HepG2 (cell line): ENCODE data around the gene TEDC1. TPM values are rescaled to one million over a fixed set of nuclear protein-coding genes. Genes with fewer than 3 reads are reported as not detected.

Experiments used
- HDAC2 ChIP-seq: sonication (generic); formaldehyde crosslinking; IDR thresholded peaks from 2 replicates; pipeline ENCODE4 v1.4.0; 2020; ENCODE audit warnings: missing genetic modification reagents
- HNRNPLL ChIP-seq: fragments of 200-400 bp; formaldehyde crosslinking; IDR thresholded peaks from 2 replicates; pipeline ENCODE4 v1.6.1; 2017; ENCODE audit warnings: mild to moderate bottlenecking, low read depth, low read length; ENCODE audit not compliant: poor library complexity, severe bottlenecking
- HOXA9 ChIP-seq: sonication (generic); formaldehyde crosslinking; IDR thresholded peaks from 2 replicates; pipeline ENCODE4 v1.8.1; 2022; ENCODE audit warnings: missing genetic modification reagents, mild to moderate bottlenecking, moderate library complexity, borderline replicate concordance
- IKZF4 ChIP-seq: sonication (generic); formaldehyde crosslinking; IDR thresholded peaks from 2 replicates; pipeline ENCODE4 v1.5.1; 2020; ENCODE audit warnings: borderline replicate concordance, mild to moderate bottlenecking, low read depth, missing genetic modification reagents; ENCODE audit errors: not compliant biosample characterization
- KAT2B ChIP-seq: fragments of 150-350 bp; IDR thresholded peaks from 2 replicates; pipeline ENCODE4 v1.6.1; 2014; ENCODE audit warnings: low read depth, low read length, borderline replicate concordance
- MXI1 ChIP-seq: IDR thresholded peaks from 3 replicates; pipeline ENCODE4 v1.6.1; 2012; ENCODE audit warnings: low read depth, low read length, inconsistent platforms, borderline replicate concordance
- NFRKB ChIP-seq: fragments of 450-650 bp; IDR thresholded peaks from 2 replicates; pipeline ENCODE4 v1.6.1; 2017
- POGZ ChIP-seq: sonication (generic); formaldehyde crosslinking; IDR thresholded peaks from 2 replicates; pipeline ENCODE4 v1.4.0; 2020; ENCODE audit warnings: mild to moderate bottlenecking, missing genetic modification reagents
- REL ChIP-seq: sonication (generic); formaldehyde crosslinking; conservative IDR thresholded peaks from 2 replicates; pipeline ENCODE4 v1.8.0; 2022; ENCODE audit warnings: mild to moderate bottlenecking, missing genetic modification reagents, moderate library complexity
- RXRB ChIP-seq: IDR thresholded peaks from 2 replicates; pipeline ENCODE4 v1.6.1; 2016; ENCODE audit warnings: borderline replicate concordance, missing genetic modification reagents, missing compliant biosample characterization
- SNAI1 ChIP-seq: sonication (generic); formaldehyde crosslinking; IDR thresholded peaks from 2 replicates; pipeline ENCODE4 v1.5.0; 2020; ENCODE audit warnings: mild to moderate bottlenecking, missing genetic modification reagents, borderline replicate concordance
- TBL1XR1 ChIP-seq: fragments of 150-350 bp; IDR thresholded peaks from 2 replicates; pipeline ENCODE4 v1.6.1; 2014; ENCODE audit warnings: borderline replicate concordance, low read length; ENCODE audit not compliant: partially characterized antibody
- XRCC5 ChIP-seq: fragments of 200-400 bp; formaldehyde crosslinking; optimal IDR thresholded peaks from 2 replicates; pipeline ENCODE3; 2017; ENCODE audit warnings: mild to moderate bottlenecking, low read length
- YY1 ChIP-seq: IDR thresholded peaks from 2 replicates; pipeline ENCODE4 v1.6.1; 2011; ENCODE audit warnings: low read length, low read depth, moderate library complexity, mild to moderate bottlenecking; ENCODE audit not compliant: insufficient read depth, insufficient replicate concordance
- ZBTB7A ChIP-seq: sonication (generic); formaldehyde crosslinking; IDR thresholded peaks from 2 replicates; pipeline ENCODE4 v1.8.0; 2022; ENCODE audit warnings: mild to moderate bottlenecking, missing genetic modification reagents
- ZNF138 ChIP-seq: sonication (generic); formaldehyde crosslinking; IDR thresholded peaks from 2 replicates; pipeline ENCODE4 v1.5.0; 2020; ENCODE audit warnings: mild to moderate bottlenecking, low read depth, missing genetic modification reagents
- ZNF230 ChIP-seq: sonication (generic); formaldehyde crosslinking; IDR thresholded peaks from 2 replicates; pipeline ENCODE4 v1.4.0; 2020; ENCODE audit warnings: mild to moderate bottlenecking, missing genetic modification reagents
- ZNF670 ChIP-seq: sonication (generic); formaldehyde crosslinking; IDR thresholded peaks from 2 replicates; pipeline ENCODE4 v1.8.0; 2022; ENCODE audit warnings: mild to moderate bottlenecking, missing genetic modification reagents, borderline replicate concordance
- ZNF672 ChIP-seq: sonication (generic); formaldehyde crosslinking; IDR thresholded peaks from 2 replicates; pipeline ENCODE4 v1.8.1; 2022; ENCODE audit warnings: missing genetic modification reagents
- ZNF891 ChIP-seq: sonication (generic); formaldehyde crosslinking; IDR thresholded peaks from 2 replicates; pipeline ENCODE4 v1.5.0; 2020; ENCODE audit warnings: mild to moderate bottlenecking, missing genetic modification reagents
- ZSCAN9 ChIP-seq: IDR thresholded peaks from 2 replicates; pipeline ENCODE4 v1.6.1; 2016; ENCODE audit warnings: borderline replicate concordance
- polyA plus RNA-seq, 8 experiments: library from polyadenylated mRNA; depleted of rRNA in 3 of 8; stranded (reverse) in 7 of 8; unstranded in 1 of 8; fragments of >200 nt; fragmentation: Illumina TruSeq in 4 of 8; extraction: Trizol in 4 of 8; gene quantifications; 2 replicates each; pipeline versions ENCODE4 v1.2.1 to v1.2.3, GENCODE V29; 2011 to 2016; ENCODE audit warnings: low read depth in 4 of 8, missing spikeins in 1 of 8, mixed read lengths in 1 of 8; ENCODE audit not compliant: insufficient read depth in 1 of 8
- total RNA-seq, 5 experiments: library from RNA; depleted of rRNA; stranded (reverse); fragments of >200 nt; fragmentation: Illumina TruSeq; extraction: Trizol; gene quantifications; 2 replicates each; pipeline ENCODE4 v1.2.3, GENCODE V29; 2016; ENCODE audit warnings: low read depth in 1 of 5
- TF ChIP-seq, protein P1 (sequence below): sonication (generic); formaldehyde crosslinking; IDR thresholded peaks from 2 replicates; pipeline ENCODE4 v1.5.0; 2020; ENCODE audit warnings: mild to moderate bottlenecking, missing genetic modification reagents
- TF ChIP-seq, protein P2 (sequence below): sonication (generic); formaldehyde crosslinking; IDR thresholded peaks from 2 replicates; pipeline ENCODE4 v1.4.0; 2020; ENCODE audit warnings: mild to moderate bottlenecking, missing genetic modification reagents
- TF ChIP-seq, protein P3 (sequence below): sonication (generic); formaldehyde crosslinking; IDR thresholded peaks from 2 replicates; pipeline ENCODE4 v1.4.0; 2020; ENCODE audit warnings: missing genetic modification reagents, borderline replicate concordance

The TEDC1 gene
- total and polyA plus RNA-seq, 2 of the 13 experiments (the other 11 are each of a cell fraction or from before 2014, with no cell fraction given), result 5.7 to 27.4 TPM

DNA sequence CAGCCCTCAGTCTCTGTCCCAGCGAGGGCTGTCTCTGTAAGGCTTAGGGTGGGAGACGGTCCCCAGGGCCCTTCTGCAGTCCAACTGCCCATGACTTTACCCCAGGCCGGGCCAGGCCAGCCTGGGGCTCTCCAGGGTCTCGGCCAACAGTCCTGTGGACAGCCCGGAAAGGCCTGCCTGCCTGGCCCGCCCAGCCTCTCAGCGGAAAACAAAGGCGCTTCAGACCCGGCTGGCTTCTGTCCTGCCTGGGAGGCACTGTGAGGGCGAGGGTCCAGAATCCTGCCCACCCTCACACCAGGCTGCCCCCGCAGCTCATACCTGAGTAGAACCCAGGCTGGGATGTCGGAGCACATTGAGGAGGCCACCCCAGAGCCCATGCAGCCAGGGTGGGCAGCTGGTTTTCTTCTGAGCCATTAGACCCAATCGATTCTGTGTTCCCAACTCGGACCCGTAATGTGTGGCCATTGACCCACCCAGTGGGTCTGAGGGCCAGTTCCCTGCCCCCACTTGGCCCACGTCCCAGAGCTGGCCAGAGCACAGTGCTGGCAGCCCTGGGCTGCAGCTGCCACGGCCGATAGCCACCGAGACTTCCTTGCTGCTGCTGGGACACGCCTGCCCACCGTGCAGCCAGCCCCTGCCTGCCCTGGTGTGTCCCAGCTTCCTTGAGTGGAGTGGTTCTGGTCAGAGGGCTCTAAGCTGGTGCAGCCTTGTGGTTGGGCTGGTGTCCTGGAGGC, 14.8 kb upstream of the TEDC1 start (continued):
- TF ChIP-seq ZSCAN9 (CRISPR knock-in tag) (no peak), ZBTB7A (peak; percentile 87; the same call in 1 of the 2 replicates), XRCC5 (peak; percentile 6), TBL1XR1 (no peak), SNAI1 (CRISPR knock-in tag) (peak; percentile 43; the same call in 1 of the 2 replicates), YY1 (peak; percentile 25), HDAC2 (CRISPR knock-in tag) (peak; percentile 38), NFRKB (no peak), REL (CRISPR knock-in tag) (no peak), RXRB (CRISPR knock-in tag) (no peak), ZNF138 (CRISPR knock-in tag) (0 out of 2 replicates have a peak, but pooled peaks have one; percentile 7), ZNF891 (CRISPR knock-in tag) (no peak), KAT2B (no peak), HOXA9 (CRISPR knock-in tag) (no peak), ZNF230 (CRISPR knock-in tag) (0 out of 2 replicates have a peak, but pooled peaks have one; percentile 14), ZNF672 (CRISPR knock-in tag) (no peak), POGZ (no peak), IKZF4 (CRISPR knock-in tag) (no peak), MXI1 (no peak), HNRNPLL (peak; percentile 34), ZNF670 (CRISPR knock-in tag) (no peak)
- TF ChIP-seq, protein P1, sequence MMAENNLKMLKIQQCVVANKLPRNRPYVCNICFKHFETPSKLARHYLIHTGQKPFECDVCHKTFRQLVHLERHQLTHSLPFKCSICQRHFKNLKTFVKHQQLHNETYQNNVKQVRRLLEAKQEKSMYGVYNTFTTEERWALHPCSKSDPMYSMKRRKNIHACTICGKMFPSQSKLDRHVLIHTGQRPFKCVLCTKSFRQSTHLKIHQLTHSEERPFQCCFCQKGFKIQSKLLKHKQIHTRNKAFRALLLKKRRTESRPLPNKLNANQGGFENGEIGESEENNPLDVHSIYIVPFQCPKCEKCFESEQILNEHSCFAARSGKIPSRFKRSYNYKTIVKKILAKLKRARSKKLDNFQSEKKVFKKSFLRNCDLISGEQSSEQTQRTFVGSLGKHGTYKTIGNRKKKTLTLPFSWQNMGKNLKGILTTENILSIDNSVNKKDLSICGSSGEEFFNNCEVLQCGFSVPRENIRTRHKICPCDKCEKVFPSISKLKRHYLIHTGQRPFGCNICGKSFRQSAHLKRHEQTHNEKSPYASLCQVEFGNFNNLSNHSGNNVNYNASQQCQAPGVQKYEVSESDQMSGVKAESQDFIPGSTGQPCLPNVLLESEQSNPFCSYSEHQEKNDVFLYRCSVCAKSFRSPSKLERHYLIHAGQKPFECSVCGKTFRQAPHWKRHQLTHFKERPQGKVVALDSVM (CRISPR knock-in tag), result no peak
- TF ChIP-seq, protein P2, sequence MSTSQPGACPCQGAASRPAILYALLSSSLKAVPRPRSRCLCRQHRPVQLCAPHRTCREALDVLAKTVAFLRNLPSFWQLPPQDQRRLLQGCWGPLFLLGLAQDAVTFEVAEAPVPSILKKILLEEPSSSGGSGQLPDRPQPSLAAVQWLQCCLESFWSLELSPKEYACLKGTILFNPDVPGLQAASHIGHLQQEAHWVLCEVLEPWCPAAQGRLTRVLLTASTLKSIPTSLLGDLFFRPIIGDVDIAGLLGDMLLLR, result peak; percentile 80; the same call in 1 of the 2 replicates
- TF ChIP-seq, protein P3, sequence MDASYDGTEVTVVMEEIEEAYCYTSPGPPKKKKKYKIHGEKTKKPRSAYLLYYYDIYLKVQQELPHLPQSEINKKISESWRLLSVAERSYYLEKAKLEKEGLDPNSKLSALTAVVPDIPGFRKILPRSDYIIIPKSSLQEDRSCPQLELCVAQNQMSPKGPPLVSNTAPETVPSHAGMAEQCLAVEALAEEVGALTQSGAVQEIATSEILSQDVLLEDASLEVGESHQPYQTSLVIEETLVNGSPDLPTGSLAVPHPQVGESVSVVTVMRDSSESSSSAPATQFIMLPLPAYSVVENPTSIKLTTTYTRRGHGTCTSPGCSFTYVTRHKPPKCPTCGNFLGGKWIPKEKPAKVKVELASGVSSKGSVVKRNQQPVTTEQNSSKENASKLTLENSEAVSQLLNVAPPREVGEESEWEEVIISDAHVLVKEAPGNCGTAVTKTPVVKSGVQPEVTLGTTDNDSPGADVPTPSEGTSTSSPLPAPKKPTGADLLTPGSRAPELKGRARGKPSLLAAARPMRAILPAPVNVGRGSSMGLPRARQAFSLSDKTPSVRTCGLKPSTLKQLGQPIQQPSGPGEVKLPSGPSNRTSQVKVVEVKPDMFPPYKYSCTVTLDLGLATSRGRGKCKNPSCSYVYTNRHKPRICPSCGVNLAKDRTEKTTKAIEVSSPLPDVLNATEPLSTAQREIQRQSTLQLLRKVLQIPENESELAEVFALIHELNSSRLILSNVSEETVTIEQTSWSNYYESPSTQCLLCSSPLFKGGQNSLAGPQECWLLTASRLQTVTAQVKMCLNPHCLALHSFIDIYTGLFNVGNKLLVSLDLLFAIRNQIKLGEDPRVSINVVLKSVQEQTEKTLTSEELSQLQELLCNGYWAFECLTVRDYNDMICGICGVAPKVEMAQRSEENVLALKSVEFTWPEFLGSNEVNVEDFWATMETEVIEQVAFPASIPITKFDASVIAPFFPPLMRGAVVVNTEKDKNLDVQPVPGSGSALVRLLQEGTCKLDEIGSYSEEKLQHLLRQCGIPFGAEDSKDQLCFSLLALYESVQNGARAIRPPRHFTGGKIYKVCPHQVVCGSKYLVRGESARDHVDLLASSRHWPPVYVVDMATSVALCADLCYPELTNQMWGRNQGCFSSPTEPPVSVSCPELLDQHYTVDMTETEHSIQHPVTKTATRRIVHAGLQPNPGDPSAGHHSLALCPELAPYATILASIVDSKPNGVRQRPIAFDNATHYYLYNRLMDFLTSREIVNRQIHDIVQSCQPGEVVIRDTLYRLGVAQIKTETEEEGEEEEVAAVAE (CRISPR knock-in tag), result no peak
